NT2/D1 (cell line): Measurements from ENCODE around the gene NT5C2.

ENCODE experiments used
- YY1 ChIP-seq: IDR thresholded peaks from 2 replicates; pipeline ENCODE4 v1.6.1; 2011; ENCODE audit not compliant: insufficient read length, insufficient read depth
- ZNF274 ChIP-seq: IDR thresholded peaks from 2 replicates; pipeline ENCODE4 v1.6.1; 2011; ENCODE audit warnings: mild to moderate bottlenecking, low read depth, low read length

DNA sequence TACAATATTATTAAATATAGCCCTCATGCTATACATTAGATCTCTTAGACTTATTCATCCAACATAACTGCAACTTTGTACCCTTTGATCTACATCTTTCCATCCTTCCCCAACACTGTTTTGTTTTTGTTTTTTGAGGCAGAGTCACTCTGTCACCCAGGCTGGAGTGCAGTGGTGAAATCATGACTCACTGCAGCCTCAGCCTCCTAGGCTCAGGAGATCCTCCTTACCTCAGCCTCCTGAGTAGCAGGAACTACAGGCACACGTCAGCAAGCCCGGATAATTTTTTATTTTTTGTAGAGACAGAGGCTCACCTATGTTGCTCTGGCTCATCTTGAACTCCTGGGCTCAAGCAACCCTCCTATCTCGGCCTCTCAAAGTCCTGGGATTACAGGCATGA lies 53.3 kb downstream of the NT5C2 start:
- TF ChIP-seq ZNF274 = no peak
- no peak for TF ChIP-seq YY1
